ENCODE data around the gene LSM2. TPM values are rescaled to one million over a fixed set of nuclear protein-coding genes. Genes with fewer than 3 reads are reported as not detected.
"Not testable (repeated sequence)": the region's sequence is repeated elsewhere in the genome, so short reads cannot be mapped to it uniquely, and the experiment has no call there.

LSM2 gene
- total and polyA plus RNA-seq, 9 donors: 41.3 to 64.3 (median 55.3) TPM

- no peaks in the 10 kb centered on the region for H3K27me3 ChIP-seq (ENCODE audit: control insufficient read depth, insufficient read depth, low read length)
- H3K36me3 ChIP-seq (ENCODE audit: control insufficient read depth, insufficient read depth, low read length): peaks cover 3% of the 10 kb centered on the region
- under 1% methylated on average over 40 of the region's 56 CpGs for WGBS (ENCODE audit: insufficient coverage)
- peak; percentile 100 for DNase-seq
- peak within 1 kb of the TSS; percentile 98 for H3K27ac ChIP-seq (ENCODE audit: low read length)
- H3K9me3 ChIP-seq (replicated peaks; ENCODE audit: control insufficient read depth, low read depth, low read length): no peaks in the 10 kb centered on the region
- peaks cover 19% of the 10 kb centered on the region for H3K4me1 ChIP-seq (ENCODE audit: control insufficient read depth, insufficient read depth, low read length)
- peak within 1 kb of the TSS; percentile 59 for H3K4me3 ChIP-seq (ENCODE audit: low read length)
Observed at GRCh38 chr6:31827286-31828079, 20.7 kb upstream of the LSM2 start, which contains the start of gene HSPA1B. Gene HSPA1B (plus strand): TSS chr6:31827738. CDS start chr6:31827951, 213 bp downstream.

- peaks cover 3% of the 10 kb centered on the region for H3K36me3 ChIP-seq (ENCODE audit: control insufficient read depth, insufficient read depth, low read length)
- peaks cover 22% of the 10 kb centered on the region for H3K4me1 ChIP-seq (ENCODE audit: control insufficient read depth, insufficient read depth, low read length)
- DNase-seq: peak; percentile 97
- H3K9me3 ChIP-seq (replicated peaks; ENCODE audit: control insufficient read depth, low read depth, low read length): no peaks in the 10 kb centered on the region
- H3K4me3 ChIP-seq (ENCODE audit: low read length): peak overlapping the region; percentile 59
- H3K27ac ChIP-seq (ENCODE audit: low read length): peak overlapping the region; percentile 98
- no peaks in the 10 kb centered on the region for H3K27me3 ChIP-seq (ENCODE audit: control insufficient read depth, insufficient read depth, low read length)
- whole genome bisulfite sequencing (ENCODE audit: insufficient coverage): 0% methylated on average over 5 of the region's 13 CpGs
Observed at GRCh38 chr6:31826793-31827285, 20.1 kb upstream of the LSM2 start.

- WGBS (ENCODE audit: insufficient coverage): no CpG with 5 or more reads among the region's 4 CpGs
- H3K9me3 ChIP-seq (replicated peaks; ENCODE audit: control insufficient read depth, low read depth, low read length): no peaks in the 10 kb centered on the region
- H3K4me1 ChIP-seq (ENCODE audit: control insufficient read depth, insufficient read depth, low read length): peaks cover 23% of the 10 kb centered on the region
- H3K4me3 ChIP-seq (ENCODE audit: low read length): no peak overlapping the region
- DNase-seq: no peak
- H3K27me3 ChIP-seq (ENCODE audit: control insufficient read depth, insufficient read depth, low read length): no peaks in the 10 kb centered on the region
- H3K27ac ChIP-seq (ENCODE audit: low read length): peak overlapping the region; percentile 98
- H3K36me3 ChIP-seq (ENCODE audit: control insufficient read depth, insufficient read depth, low read length): no peaks in the 10 kb centered on the region
Observed at GRCh38 chr6:31825553-31825952, 18.8 kb upstream of the LSM2 start.

GRCh38 chr6:31823592-31824196 is 16.9 kb upstream of the LSM2 start:
- not testable (repeated sequence) for DNase-seq; H3K4me3 ChIP-seq (ENCODE audit: low read length); H3K27me3 ChIP-seq (ENCODE audit: control insufficient read depth, insufficient read depth, low read length); H3K9me3 ChIP-seq (replicated peaks; ENCODE audit: control insufficient read depth, low read depth, low read length); H3K27ac ChIP-seq (ENCODE audit: low read length); H3K36me3 ChIP-seq (ENCODE audit: control insufficient read depth, insufficient read depth, low read length)
- no CpG with 5 or more reads among the region's 9 CpGs for WGBS (ENCODE audit: insufficient coverage)
- H3K4me1 ChIP-seq (ENCODE audit: control insufficient read depth, insufficient read depth, low read length): peaks cover 26% of the 10 kb centered on the region

GRCh38 chr6:31822036-31822821 is 15.5 kb upstream of the LSM2 start:
- 7% methylated on average over 11 of the region's 25 CpGs for WGBS (ENCODE audit: insufficient coverage)
- Histone ChIP-seq H3K36me3 (ENCODE audit: control insufficient read depth, insufficient read depth, low read length) (no peaks in the 10 kb centered on the region), H3K4me3 (ENCODE audit: low read length) (peak overlapping the region; percentile 69), H3K9me3 (replicated peaks; ENCODE audit: control insufficient read depth, low read depth, low read length) (no peaks in the 10 kb centered on the region), H3K27ac (ENCODE audit: low read length) (peak overlapping the region; percentile 96), H3K4me1 (ENCODE audit: control insufficient read depth, insufficient read depth, low read length) (peaks cover 37% of the 10 kb centered on the region), H3K27me3 (ENCODE audit: control insufficient read depth, insufficient read depth, low read length) (no peaks in the 10 kb centered on the region)
- peak; percentile 91 for DNase-seq

GRCh38 chr6:31821301-31822035 is 14.7 kb upstream of the LSM2 start:
- Histone ChIP-seq H3K4me1 (ENCODE audit: control insufficient read depth, insufficient read depth, low read length) (peaks cover 33% of the 10 kb centered on the region), H3K9me3 (replicated peaks; ENCODE audit: control insufficient read depth, low read depth, low read length) (no peaks in the 10 kb centered on the region), H3K27ac (ENCODE audit: low read length) (peak overlapping the region; percentile 96), H3K4me3 (ENCODE audit: low read length) (peak overlapping the region; percentile 69), H3K27me3 (ENCODE audit: control insufficient read depth, insufficient read depth, low read length) (no peaks in the 10 kb centered on the region), H3K36me3 (ENCODE audit: control insufficient read depth, insufficient read depth, low read length) (no peaks in the 10 kb centered on the region)
- WGBS (ENCODE audit: insufficient coverage): 6% methylated on average over 19 of the region's 39 CpGs
- peak; percentile 55 for DNase-seq

GRCh38 chr6:31820399-31820798 is 13.6 kb upstream of the LSM2 start:
- not testable (repeated sequence) for H3K36me3 ChIP-seq (ENCODE audit: control insufficient read depth, insufficient read depth, low read length); H3K9me3 ChIP-seq (replicated peaks; ENCODE audit: control insufficient read depth, low read depth, low read length); H3K27ac ChIP-seq (ENCODE audit: low read length); H3K27me3 ChIP-seq (ENCODE audit: control insufficient read depth, insufficient read depth, low read length); DNase-seq; H3K4me3 ChIP-seq (ENCODE audit: low read length)
- WGBS (ENCODE audit: insufficient coverage): no CpG with 5 or more reads among the region's 10 CpGs
- H3K4me1 ChIP-seq (ENCODE audit: control insufficient read depth, insufficient read depth, low read length): peaks cover 31% of the 10 kb centered on the region

- DNase-seq: no peak
- H3K9me3 ChIP-seq (replicated peaks; ENCODE audit: control insufficient read depth, low read depth, low read length): no peaks in the 10 kb centered on the region
- no peak overlapping the region for H3K27ac ChIP-seq (ENCODE audit: low read length)
- no peak overlapping the region for H3K4me3 ChIP-seq (ENCODE audit: low read length)
- peaks cover 31% of the 10 kb centered on the region for H3K4me1 ChIP-seq (ENCODE audit: control insufficient read depth, insufficient read depth, low read length)
- H3K27me3 ChIP-seq (ENCODE audit: control insufficient read depth, insufficient read depth, low read length): no peaks in the 10 kb centered on the region
- H3K36me3 ChIP-seq (ENCODE audit: control insufficient read depth, insufficient read depth, low read length): no peaks in the 10 kb centered on the region
Observed at GRCh38 chr6:31819871-31820299, 13.1 kb upstream of the LSM2 start.

GRCh38 chr6:31817929-31818511 is 11.3 kb upstream of the LSM2 start:
- WGBS (ENCODE audit: insufficient coverage): no CpG with 5 or more reads among the region's 8 CpGs
- DNase-seq; H3K27me3 ChIP-seq (ENCODE audit: control insufficient read depth, insufficient read depth, low read length); H3K9me3 ChIP-seq (replicated peaks; ENCODE audit: control insufficient read depth, low read depth, low read length); H3K36me3 ChIP-seq (ENCODE audit: control insufficient read depth, insufficient read depth, low read length): not testable (repeated sequence)
- peak overlapping the region; percentile 77 for H3K27ac ChIP-seq (ENCODE audit: low read length)
- H3K4me1 ChIP-seq (ENCODE audit: control insufficient read depth, insufficient read depth, low read length): peaks cover 44% of the 10 kb centered on the region
- H3K4me3 ChIP-seq (ENCODE audit: low read length): peak overlapping the region; percentile 38
